B cell (primary cell): ENCODE data around the gene STXBP1. TPM values are rescaled to one million over a fixed set of nuclear protein-coding genes. Genes with fewer than 3 reads are reported as not detected.

Experiments
- ATAC-seq: fragments of 200-7000 bp; cut with Tn5 transposase; one replicate; pipeline ENCODE4 v1.10.0; 2021; ENCODE audit warnings: low read depth, mild to moderate bottlenecking, moderate number of reproducible peaks, moderate library complexity
- CTCF ChIA-PET: fragments of 350-600 bp; sonication (Branson Sonifier 250); formaldehyde crosslinking; loops from one replicate; lab custom pipeline; 2021; ENCODE audit warnings: antibody characterized with exemption, inconsistent platforms; lab: Charles Lee
- POLR2A ChIA-PET: fragments of 350-600 bp; sonication (Branson Sonifier 250); formaldehyde crosslinking; loops from one replicate; lab custom pipeline; 2021; ENCODE audit warnings: antibody characterized with exemption; lab: Charles Lee
- DNase-seq: peaks from one replicate; pipeline ENCODE4 v3.0.0; 2013
- H2AFZ ChIP-seq: 2 replicates; pipeline ENCODE4 v1.6.1; 2012; ENCODE audit warnings: mild to moderate bottlenecking, low read depth, low read length; ENCODE audit not compliant: insufficient read depth, poor library complexity, severe bottlenecking
- H3K27ac ChIP-seq, 2 donors: 1 replicate in 1 of 2; 2 replicates in 1 of 2; pipeline ENCODE4 v1.5.1; 2012 to 2013; ENCODE audit warnings: low read length in 2 of 2, mild to moderate bottlenecking in 2 of 2, moderate library complexity in 1 of 2
- H3K27me3 ChIP-seq, 4 experiments: fragments of 200-600 bp in 1 of 4; sonication (generic) in 1 of 4; replicated peaks in 1 of 4; 1 replicate in 2 of 4; 2 replicates in 2 of 4; pipeline versions ENCODE4 v1.6.1 to v1.7.0; 2013 to 2016; ENCODE audit warnings: low read length in 3 of 4, mild to moderate bottlenecking in 2 of 4, mixed read lengths in 1 of 4, moderate library complexity in 1 of 4; ENCODE audit not compliant: insufficient read depth in 4 of 4, control insufficient read depth in 3 of 4; ENCODE audit errors: control extremely low read depth in 1 of 4
- H3K36me3 ChIP-seq, 2 experiments: replicated peaks in 1 of 2; 1 replicate in 1 of 2; 2 replicates in 1 of 2; pipeline versions ENCODE4 v1.6.1 to v1.7.1; 2013; ENCODE audit warnings: low read length in 1 of 2; ENCODE audit not compliant: insufficient read depth in 2 of 2, control insufficient read depth in 1 of 2; ENCODE audit errors: control extremely low read depth in 1 of 2, extremely low read depth in 1 of 2
- H3K4me1 ChIP-seq, 2 donors: fragments of 200-600 bp in 1 of 2; sonication (generic) in 1 of 2; 1 replicate in 1 of 2; 2 replicates in 1 of 2; pipeline versions ENCODE4 v1.5.1 to v1.6.1; 2013 to 2017; ENCODE audit warnings: low read length in 2 of 2; ENCODE audit not compliant: control insufficient read depth in 2 of 2, insufficient read depth in 2 of 2
- H3K4me2 ChIP-seq: replicated peaks from 2 replicates; pipeline ENCODE3; 2012; ENCODE audit warnings: mild to moderate bottlenecking, low read depth, low read length; ENCODE audit not compliant: poor library complexity, severe bottlenecking
- H3K4me3 ChIP-seq, 5 experiments: fragments of 200-600 bp in 1 of 5; sonication (generic) in 1 of 5; 1 replicate in 3 of 5; 2 replicates in 2 of 5; pipeline versions ENCODE4 v1.5.1 to v1.7.0; 2011 to 2016; ENCODE audit warnings: low read length in 4 of 5, mild to moderate bottlenecking in 4 of 5, low read depth in 2 of 5, control low read depth in 1 of 5, moderate library complexity in 1 of 5; ENCODE audit not compliant: insufficient read depth in 1 of 5; ENCODE audit errors: control extremely low read depth in 1 of 5, extremely low read depth in 1 of 5
- H3K79me2 ChIP-seq: fragments of 200-600 bp; sonication (generic); one replicate; pipeline ENCODE4 v1.6.0; 2016; ENCODE audit warnings: low read length; ENCODE audit not compliant: control insufficient read depth, insufficient read depth
- H3K9ac ChIP-seq: fragments of 200-600 bp; sonication (generic); 2 replicates; pipeline ENCODE4 v1.6.1; 2017; ENCODE audit warnings: mild to moderate bottlenecking, low read length, moderate library complexity
- H3K9me3 ChIP-seq, 3 donors: one replicate each; pipeline versions ENCODE4 v1.6.1 to v1.7.1; 2013; ENCODE audit warnings: low read length in 2 of 3; ENCODE audit not compliant: control insufficient read depth in 2 of 3, insufficient read depth in 1 of 3; ENCODE audit errors: control extremely low read depth in 1 of 3
- H4K20me1 ChIP-seq: 2 replicates; pipeline ENCODE4 v1.6.0; 2012; ENCODE audit warnings: mild to moderate bottlenecking, low read length; ENCODE audit not compliant: insufficient read depth, control insufficient read depth, poor library complexity, severe bottlenecking
- H3K27ac Mint-ChIP-seq: one replicate; pipeline ENCODE4 v1.8.0; 2021; ENCODE audit warnings: mixed read lengths
- H3K27me3 Mint-ChIP-seq: one replicate; pipeline ENCODE4 v1.8.0; 2021; ENCODE audit warnings: mixed read lengths
- H3K4me1 Mint-ChIP-seq: one replicate; pipeline ENCODE4 v1.8.0; 2021; ENCODE audit warnings: mixed read lengths
- H3K4me3 Mint-ChIP-seq: one replicate; pipeline ENCODE4 v1.8.0; 2021; ENCODE audit warnings: mixed read lengths
- H3K9me3 Mint-ChIP-seq: one replicate; pipeline ENCODE4 v1.8.0; 2022; ENCODE audit warnings: mixed read lengths; ENCODE audit not compliant: insufficient read depth
- EZH2 ChIP-seq: IDR thresholded peaks from 2 replicates; pipeline ENCODE4 v1.6.1; 2012; ENCODE audit warnings: borderline replicate concordance, low read depth, mild to moderate bottlenecking, moderate library complexity, low read length; ENCODE audit not compliant: insufficient read depth, poor library complexity, severe bottlenecking
- WGBS: methylation state at CpG from one replicate; pipeline ENCODE4 v1.1.5; 2013; ENCODE audit warnings: missing lambda C conversion rate; ENCODE audit not compliant: insufficient coverage; 5-methylcytosine and 5-hydroxymethylcytosine counted together
- intact Hi-C: fragments of 100-400 bp; cut with micrococcal nuclease; formaldehyde crosslinking; loops from one replicate; pipeline ENCODE4 v1.10.0; 2022
- polyA plus RNA-seq: library from polyadenylated mRNA; depleted of rRNA; stranded (reverse); fragments of >200 nt; gene quantifications from 2 replicates; pipeline ENCODE4 v1.2.3, GENCODE V29; 2012
- total RNA-seq, 2 donors: library from RNA; stranded (reverse); fragments of 120-200 nt in 1 of 2; gene quantifications; 1 replicate in 1 of 2; 2 replicates in 1 of 2; pipeline versions ENCODE4 v1.2.3 to v1.2.4, GENCODE V29; 2013 to 2022
- TF ChIP-seq, protein P1 (sequence below): fragments of 200-600 bp; IDR thresholded peaks from one replicate; pipeline ENCODE4 v1.8.0; 2022; ENCODE audit warnings: antibody characterized with exemption, mild to moderate bottlenecking

The STXBP1 gene
- total and polyA plus RNA-seq, 2 donors (not counting 1 experiment from before 2014, with no cell fraction given): 0.62 TPM; not detected in 1

DNA sequence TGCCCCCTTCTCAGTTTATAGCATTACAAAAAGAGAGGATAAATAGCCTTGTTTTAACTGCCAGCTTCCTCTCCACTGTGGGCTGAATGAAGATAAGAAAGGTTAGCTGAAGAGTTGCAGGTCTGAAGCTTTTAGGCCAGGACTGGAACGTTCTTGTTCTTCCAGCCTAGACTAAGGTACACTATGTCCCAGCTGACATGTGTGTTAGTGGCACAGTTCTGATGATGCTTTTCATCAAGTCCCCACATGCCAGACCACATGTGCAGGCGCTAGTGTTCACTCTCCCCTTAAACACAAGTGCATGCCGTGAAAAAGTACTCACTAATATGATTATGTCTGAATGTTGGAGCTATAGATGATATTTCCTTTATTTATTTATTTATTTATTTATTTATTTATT, 40.7 kb downstream of the STXBP1 start:
- Histone ChIP-seq H4K20me1 (no peaks in the 10 kb centered on the region), H3K4me1 (no peaks in the 10 kb centered on the region), H2AFZ (no peak overlapping the region), H3K27ac (no peak overlapping the region), H3K9me3 (no peaks in the 10 kb centered on the region), H3K79me2 (no peaks in the 10 kb centered on the region), H3K27me3 (peaks cover 0 to 4% (median 0%) of the 10 kb centered on the region in 4 experiments), H3K9ac (no peak overlapping the region), H3K4me2 (no peak overlapping the region), H3K36me3 (no peaks in the 10 kb centered on the region), H3K4me3 (no peak overlapping the region)
- intact Hi-C loops: no loop called here
- DNase-seq: no peak
- no peak overlapping the region for H3K4me3 Mint-ChIP-seq
- no peaks in the 10 kb centered on the region for H3K4me1 Mint-ChIP-seq
- WGBS: 50% methylated on average over 1 of the region's 3 CpGs
- no peak for ATAC-seq
- CTCF ChIA-PET: interaction anchor here (0.5 to 0.8 kb wide), 2 partner anchors 15 to 32 kb away, joined by 3 read pairs; no protein-coding TSS in a partner anchor
- H3K27ac Mint-ChIP-seq: no peak overlapping the region
- POLR2A ChIA-PET: no interaction called here
- peaks cover 16% of the 10 kb centered on the region for H3K27me3 Mint-ChIP-seq
- no peaks in the 10 kb centered on the region for H3K9me3 Mint-ChIP-seq
- TF ChIP-seq, protein P1, sequence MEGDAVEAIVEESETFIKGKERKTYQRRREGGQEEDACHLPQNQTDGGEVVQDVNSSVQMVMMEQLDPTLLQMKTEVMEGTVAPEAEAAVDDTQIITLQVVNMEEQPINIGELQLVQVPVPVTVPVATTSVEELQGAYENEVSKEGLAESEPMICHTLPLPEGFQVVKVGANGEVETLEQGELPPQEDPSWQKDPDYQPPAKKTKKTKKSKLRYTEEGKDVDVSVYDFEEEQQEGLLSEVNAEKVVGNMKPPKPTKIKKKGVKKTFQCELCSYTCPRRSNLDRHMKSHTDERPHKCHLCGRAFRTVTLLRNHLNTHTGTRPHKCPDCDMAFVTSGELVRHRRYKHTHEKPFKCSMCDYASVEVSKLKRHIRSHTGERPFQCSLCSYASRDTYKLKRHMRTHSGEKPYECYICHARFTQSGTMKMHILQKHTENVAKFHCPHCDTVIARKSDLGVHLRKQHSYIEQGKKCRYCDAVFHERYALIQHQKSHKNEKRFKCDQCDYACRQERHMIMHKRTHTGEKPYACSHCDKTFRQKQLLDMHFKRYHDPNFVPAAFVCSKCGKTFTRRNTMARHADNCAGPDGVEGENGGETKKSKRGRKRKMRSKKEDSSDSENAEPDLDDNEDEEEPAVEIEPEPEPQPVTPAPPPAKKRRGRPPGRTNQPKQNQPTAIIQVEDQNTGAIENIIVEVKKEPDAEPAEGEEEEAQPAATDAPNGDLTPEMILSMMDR: no peak
- TF ChIP-seq EZH2: no peak

DNA sequence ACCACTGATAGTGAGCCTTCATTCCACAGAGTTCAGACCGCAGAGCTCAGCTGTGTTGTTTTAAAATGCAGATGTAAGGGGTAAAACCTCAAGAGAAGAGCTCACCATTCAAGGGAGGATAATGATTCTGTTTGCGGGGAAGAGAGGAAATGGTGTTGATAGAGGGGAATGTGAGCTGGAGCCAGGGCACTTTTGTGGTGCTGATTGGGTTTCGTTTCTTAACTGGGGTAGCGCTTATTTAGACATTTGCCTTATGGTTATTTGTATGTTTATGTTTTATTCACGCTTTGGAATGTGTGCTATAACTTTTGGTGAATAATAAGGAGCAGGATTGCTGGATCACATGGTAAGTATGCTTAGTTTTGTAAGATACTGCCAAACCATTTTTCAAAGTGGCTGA, 42.5 kb downstream of the STXBP1 start:
- DNase-seq (no peak), ATAC-seq (no peak)
- TF ChIP-seq EZH2: no peak
- TF ChIP-seq, protein P1: no peak
- no peak overlapping the region for H3K27ac Mint-ChIP-seq
- Histone ChIP-seq H3K9me3 (no peaks in the 10 kb centered on the region), H3K4me1 (no peaks in the 10 kb centered on the region), H3K4me3 (no peak overlapping the region), H3K36me3 (no peaks in the 10 kb centered on the region), H2AFZ (no peak overlapping the region), H3K27ac (no peak overlapping the region), H4K20me1 (no peaks in the 10 kb centered on the region), H3K27me3 (peaks cover 0 to 2% (median 0%) of the 10 kb centered on the region in 4 experiments), H3K9ac (no peak overlapping the region), H3K79me2 (no peaks in the 10 kb centered on the region), H3K4me2 (no peak overlapping the region)
- CTCF ChIA-PET: interaction anchor here (1.1 kb wide), 1 partner anchor 15 kb away, joined by 3 read pairs; no protein-coding TSS in a partner anchor
- peaks cover 21% of the 10 kb centered on the region for H3K27me3 Mint-ChIP-seq
- intact Hi-C loops: no loop called here
- H3K4me1 Mint-ChIP-seq: no peaks in the 10 kb centered on the region
- POLR2A ChIA-PET: no interaction called here
- H3K4me3 Mint-ChIP-seq: no peak overlapping the region
- no peaks in the 10 kb centered on the region for H3K9me3 Mint-ChIP-seq
- 96% methylated on average over 5 of the region's 5 CpGs for WGBS
